ENCODE measurements around the gene CXCL14.

CXCL14 gene

DNA sequence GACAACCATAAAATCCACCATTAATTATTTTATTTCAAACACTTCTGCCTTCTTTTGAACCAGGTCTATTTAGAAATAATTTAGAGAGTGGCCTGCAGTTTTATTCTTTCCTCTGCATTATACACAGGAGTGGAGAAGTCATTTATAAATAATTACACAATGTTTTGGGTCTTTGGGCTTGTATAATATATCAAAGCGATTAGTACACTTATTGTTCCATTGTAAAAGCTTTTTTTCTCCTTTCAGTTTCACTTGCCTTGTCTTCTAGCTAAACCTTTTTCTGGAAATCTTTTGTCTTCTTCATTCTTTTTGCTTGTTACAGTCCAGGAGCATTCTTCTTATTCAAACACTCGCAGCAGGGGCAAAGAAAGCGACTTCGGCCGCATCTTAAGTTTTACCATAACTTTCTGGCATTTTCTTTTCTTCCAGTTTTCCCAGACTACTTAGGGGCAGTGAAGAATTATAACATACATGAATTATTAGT lies 35.7 kb downstream of the CXCL14 start:
- no peak overlapping the region for H3K4me3 ChIP-seq (replicated peaks; ENCODE audit: low read depth, low read length)
- TF ChIP-seq, protein P1, sequence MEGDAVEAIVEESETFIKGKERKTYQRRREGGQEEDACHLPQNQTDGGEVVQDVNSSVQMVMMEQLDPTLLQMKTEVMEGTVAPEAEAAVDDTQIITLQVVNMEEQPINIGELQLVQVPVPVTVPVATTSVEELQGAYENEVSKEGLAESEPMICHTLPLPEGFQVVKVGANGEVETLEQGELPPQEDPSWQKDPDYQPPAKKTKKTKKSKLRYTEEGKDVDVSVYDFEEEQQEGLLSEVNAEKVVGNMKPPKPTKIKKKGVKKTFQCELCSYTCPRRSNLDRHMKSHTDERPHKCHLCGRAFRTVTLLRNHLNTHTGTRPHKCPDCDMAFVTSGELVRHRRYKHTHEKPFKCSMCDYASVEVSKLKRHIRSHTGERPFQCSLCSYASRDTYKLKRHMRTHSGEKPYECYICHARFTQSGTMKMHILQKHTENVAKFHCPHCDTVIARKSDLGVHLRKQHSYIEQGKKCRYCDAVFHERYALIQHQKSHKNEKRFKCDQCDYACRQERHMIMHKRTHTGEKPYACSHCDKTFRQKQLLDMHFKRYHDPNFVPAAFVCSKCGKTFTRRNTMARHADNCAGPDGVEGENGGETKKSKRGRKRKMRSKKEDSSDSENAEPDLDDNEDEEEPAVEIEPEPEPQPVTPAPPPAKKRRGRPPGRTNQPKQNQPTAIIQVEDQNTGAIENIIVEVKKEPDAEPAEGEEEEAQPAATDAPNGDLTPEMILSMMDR (IDR thresholded peaks at IDR 0.05; ENCODE audit: low read depth, low read length, missing control alignments), result no peak
- DNase-seq (ENCODE audit: extremely low read depth, low read depth), result no peak

DNA sequence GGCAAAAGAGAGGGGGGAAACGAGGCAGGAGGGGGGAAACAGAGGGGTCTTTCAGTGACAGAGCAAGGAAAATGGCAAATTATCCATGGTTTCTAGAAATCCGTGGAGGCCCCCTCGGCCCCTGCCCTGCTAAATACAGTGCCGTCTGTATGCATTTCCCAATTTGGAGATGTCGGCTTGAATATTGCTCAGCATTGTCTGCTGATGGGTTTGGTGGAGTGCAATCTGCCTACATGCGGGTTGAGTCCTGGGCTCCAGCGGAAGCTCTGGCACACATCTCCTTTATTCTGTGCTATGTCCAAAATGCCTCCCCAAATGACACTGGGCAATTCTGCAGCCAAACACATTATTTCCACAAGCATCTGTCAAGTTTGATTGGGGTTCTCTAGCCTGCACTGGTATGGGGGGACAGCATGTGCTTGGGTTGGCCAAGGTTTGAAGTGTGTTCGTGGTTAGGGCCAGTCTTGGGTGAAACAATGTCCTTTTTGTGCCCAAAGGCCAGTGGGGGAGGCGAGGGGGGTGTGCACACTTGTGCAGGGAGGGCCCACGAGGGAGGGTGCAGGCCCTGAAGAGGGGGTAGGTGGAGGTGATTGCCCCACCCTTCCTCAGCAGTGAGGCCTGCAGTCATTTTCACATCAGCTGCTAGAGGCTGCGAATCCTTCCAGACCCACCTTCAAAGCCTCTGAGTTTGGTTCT lies 36.8 kb downstream of the CXCL14 start:
- DNase-seq (ENCODE audit: extremely low read depth, low read depth), result no peak
- TF ChIP-seq, protein P1 (IDR thresholded peaks at IDR 0.05; ENCODE audit: low read depth, low read length, missing control alignments), result no peak
- no peak overlapping the region for H3K4me3 ChIP-seq (replicated peaks; ENCODE audit: low read depth, low read length)

DNA sequence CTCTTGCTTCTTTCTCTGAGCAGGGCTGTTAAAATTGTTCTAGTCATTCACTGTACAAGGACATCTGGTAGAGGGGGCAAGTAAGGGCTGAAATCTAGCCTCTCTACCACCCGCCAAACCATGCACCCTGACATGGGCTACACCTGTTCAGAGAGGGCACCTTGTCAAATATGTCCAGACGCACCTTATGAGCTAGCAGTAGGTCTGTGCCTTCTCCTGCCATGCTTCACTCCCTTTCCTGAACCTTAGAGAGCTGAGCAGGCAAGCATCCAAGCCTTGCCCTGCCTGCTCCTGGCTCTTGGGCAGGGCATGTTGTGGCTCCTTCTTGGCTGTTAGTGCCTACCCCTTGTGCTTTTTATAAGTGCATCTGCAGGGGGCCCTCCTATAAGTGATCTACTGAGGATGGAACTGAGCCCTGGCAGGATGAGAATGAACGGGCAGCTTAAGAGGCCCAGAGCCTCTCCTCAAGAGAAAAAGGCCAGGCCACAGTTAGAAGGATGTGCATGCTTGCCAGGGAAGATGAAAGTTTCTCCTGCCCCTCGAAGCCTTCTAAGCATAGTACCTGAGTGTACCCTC lies 39.3 kb downstream of the CXCL14 start:
- DNase-seq (ENCODE audit: extremely low read depth, low read depth), result no peak
- TF ChIP-seq, protein P1 (IDR thresholded peaks at IDR 0.05; ENCODE audit: low read depth, low read length, missing control alignments), result no peak
- H3K4me3 ChIP-seq (replicated peaks; ENCODE audit: low read depth, low read length), result no peak overlapping the region

DNA sequence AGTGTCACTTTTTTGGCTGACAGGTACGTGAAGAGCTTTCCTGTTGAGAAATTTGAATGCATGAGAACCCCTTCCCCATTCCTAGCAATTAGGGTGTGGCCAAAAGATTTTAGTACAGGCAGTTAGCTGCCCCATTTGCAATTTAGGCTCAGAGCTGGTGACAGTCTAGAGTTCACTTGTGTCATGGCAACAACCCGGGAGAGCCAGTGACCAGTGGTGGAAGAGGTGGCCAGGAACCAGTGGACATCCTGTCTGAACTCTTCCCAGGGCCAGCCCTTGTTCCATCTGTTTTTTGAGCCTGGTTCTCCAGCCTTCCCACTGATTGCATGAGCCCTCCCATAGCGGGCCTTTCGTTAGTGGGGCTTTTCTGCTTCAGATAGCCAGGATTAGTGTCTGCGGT lies 40.5 kb downstream of the CXCL14 start:
- DNase-seq (ENCODE audit: extremely low read depth, low read depth), result no peak
- H3K4me3 ChIP-seq (replicated peaks; ENCODE audit: low read depth, low read length), result no peak overlapping the region
- TF ChIP-seq, protein P1 (IDR thresholded peaks at IDR 0.05; ENCODE audit: low read depth, low read length, missing control alignments), result no peak

DNA sequence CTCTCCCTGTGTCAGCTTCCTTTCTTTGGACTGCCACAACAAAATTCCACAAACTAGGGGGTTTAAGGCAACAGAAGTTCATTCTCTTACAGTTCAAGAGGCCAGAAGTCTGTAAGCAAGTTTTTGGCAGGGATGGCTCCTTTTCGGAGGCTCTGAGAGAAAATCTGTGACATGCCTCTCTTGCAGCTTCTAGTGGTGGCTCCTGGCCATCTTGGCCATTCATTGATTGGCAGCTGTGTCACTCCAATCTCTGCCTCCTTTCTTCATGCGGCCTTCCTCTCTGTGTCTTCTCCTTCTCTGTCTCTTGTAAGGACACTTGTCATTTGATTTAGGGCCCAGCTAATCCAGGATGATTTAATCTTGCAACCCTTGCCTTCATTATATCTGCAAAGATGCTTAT lies 41.0 kb downstream of the CXCL14 start:
- TF ChIP-seq, protein P1 (IDR thresholded peaks at IDR 0.05; ENCODE audit: low read depth, low read length, missing control alignments), result no peak
- H3K4me3 ChIP-seq (replicated peaks; ENCODE audit: low read depth, low read length), result no peak overlapping the region
- no peak for DNase-seq (ENCODE audit: extremely low read depth, low read depth)

DNA sequence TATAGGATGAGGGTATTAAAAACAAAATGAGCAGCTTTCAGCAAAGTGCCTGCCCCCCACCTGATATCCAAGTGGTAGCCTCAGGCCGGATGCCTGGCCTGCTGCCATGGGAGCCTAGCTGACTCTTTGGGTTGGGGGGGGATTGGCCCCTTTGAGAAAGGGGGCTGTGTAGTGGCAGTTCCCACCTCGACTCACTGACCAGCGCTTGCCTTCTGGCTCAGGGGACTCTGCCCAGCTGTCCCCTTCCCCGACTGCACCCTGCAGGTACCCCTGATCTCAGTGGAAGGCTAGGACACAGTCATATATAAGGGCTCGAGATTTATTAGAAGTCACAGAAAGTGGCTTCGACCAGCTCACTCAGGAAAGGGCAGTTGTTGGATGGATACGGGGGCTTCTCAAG lies 41.5 kb downstream of the CXCL14 start:
- TF ChIP-seq, protein P1 (IDR thresholded peaks at IDR 0.05; ENCODE audit: low read depth, low read length, missing control alignments), result no peak
- no peak for DNase-seq (ENCODE audit: extremely low read depth, low read depth)
- no peak overlapping the region for H3K4me3 ChIP-seq (replicated peaks; ENCODE audit: low read depth, low read length)

Data from HFF-Myc (cell line).